Loucy (cell line): Measurements from ENCODE around the gene PRSS57.
A peak's percentile ranks its signal among the peaks of the same experiment; 100 is the strongest.
"Not testable (repeated sequence)": the region's sequence is repeated elsewhere in the genome, so short reads cannot be mapped to it uniquely, and the experiment has no call there.

Experiments used
- H2AFZ ChIP-seq: fragments of 200-600 bp; sonication (generic); 2 replicates; pipeline ENCODE4 v1.6.0; 2016; ENCODE audit warnings: antibody characterized with exemption, mild to moderate bottlenecking, low read length, moderate library complexity
- H3F3A ChIP-seq: fragments of 200-600 bp; 2 replicates; pipeline ENCODE4 v1.6.0; 2016; ENCODE audit warnings: antibody characterized with exemption, low read depth, mild to moderate bottlenecking
- H3K27me3 ChIP-seq: fragments of 200-600 bp; sonication (generic); 2 replicates; pipeline ENCODE4 v1.6.1; 2014; ENCODE audit warnings: low read length, mild to moderate bottlenecking; ENCODE audit not compliant: insufficient read depth, poor library complexity, severe bottlenecking
- H3K36me3 ChIP-seq: fragments of 200-600 bp; sonication (generic); 2 replicates; pipeline ENCODE4 v1.6.1; 2016; ENCODE audit warnings: low read length; ENCODE audit not compliant: insufficient read depth
- H3K4me1 ChIP-seq: fragments of 200-600 bp; sonication (generic); 2 replicates; pipeline ENCODE4 v1.5.1; 2014; ENCODE audit warnings: low read length, mild to moderate bottlenecking; ENCODE audit not compliant: insufficient read depth, poor library complexity, severe bottlenecking
- H3K4me2 ChIP-seq: fragments of 200-600 bp; sonication (generic); 2 replicates; pipeline ENCODE4 v1.6.0; 2014; ENCODE audit warnings: antibody characterized with exemption, low read length, low read depth, mild to moderate bottlenecking; ENCODE audit not compliant: poor library complexity, severe bottlenecking
- H3K4me3 ChIP-seq: fragments of 200-600 bp; sonication (generic); 2 replicates; pipeline ENCODE4 v1.5.1; 2014; ENCODE audit warnings: low read length, mild to moderate bottlenecking, mixed read lengths; ENCODE audit not compliant: poor library complexity, severe bottlenecking
- H3K79me2 ChIP-seq: fragments of 200-600 bp; sonication (generic); 2 replicates; pipeline ENCODE4 v1.6.1; 2014; ENCODE audit warnings: low read length; ENCODE audit not compliant: insufficient read depth
- H3K9ac ChIP-seq: fragments of 200-600 bp; sonication (generic); 2 replicates; pipeline ENCODE4 v1.6.0; 2014; ENCODE audit warnings: mild to moderate bottlenecking, low read depth, low read length, moderate library complexity; ENCODE audit not compliant: poor library complexity, severe bottlenecking
- H3K9me2 ChIP-seq: fragments of 200-600 bp; sonication (generic); replicated peaks from 2 replicates; pipeline ENCODE4 v1.6.1; 2016; ENCODE audit warnings: low read depth, low read length, mixed read lengths
- H3K9me3 ChIP-seq: fragments of 200-600 bp; sonication (generic); 2 replicates; pipeline ENCODE4 v1.6.1; 2014; ENCODE audit warnings: mild to moderate bottlenecking, antibody characterized with exemption, low read length, low read depth; ENCODE audit not compliant: insufficient read depth
- H4K20me1 ChIP-seq: fragments of 200-600 bp; sonication (generic); 2 replicates; pipeline ENCODE4 v1.6.0; 2014; ENCODE audit warnings: antibody characterized with exemption, low read length, mild to moderate bottlenecking; ENCODE audit not compliant: insufficient read depth, poor library complexity, severe bottlenecking
- CTCF ChIP-seq: fragments of 200-600 bp; sonication (generic); conservative IDR thresholded peaks from 2 replicates; pipeline ENCODE4 v1.5.1; 2014; ENCODE audit warnings: mild to moderate bottlenecking, antibody characterized with exemption, low read length
- EZH2phosphoT487 ChIP-seq: fragments of 200-600 bp; IDR thresholded peaks from 2 replicates; pipeline ENCODE4 v1.6.1; 2018; ENCODE audit warnings: antibody characterized with exemption, mild to moderate bottlenecking, moderate library complexity, borderline replicate concordance

Gene PRSS57

DNA sequence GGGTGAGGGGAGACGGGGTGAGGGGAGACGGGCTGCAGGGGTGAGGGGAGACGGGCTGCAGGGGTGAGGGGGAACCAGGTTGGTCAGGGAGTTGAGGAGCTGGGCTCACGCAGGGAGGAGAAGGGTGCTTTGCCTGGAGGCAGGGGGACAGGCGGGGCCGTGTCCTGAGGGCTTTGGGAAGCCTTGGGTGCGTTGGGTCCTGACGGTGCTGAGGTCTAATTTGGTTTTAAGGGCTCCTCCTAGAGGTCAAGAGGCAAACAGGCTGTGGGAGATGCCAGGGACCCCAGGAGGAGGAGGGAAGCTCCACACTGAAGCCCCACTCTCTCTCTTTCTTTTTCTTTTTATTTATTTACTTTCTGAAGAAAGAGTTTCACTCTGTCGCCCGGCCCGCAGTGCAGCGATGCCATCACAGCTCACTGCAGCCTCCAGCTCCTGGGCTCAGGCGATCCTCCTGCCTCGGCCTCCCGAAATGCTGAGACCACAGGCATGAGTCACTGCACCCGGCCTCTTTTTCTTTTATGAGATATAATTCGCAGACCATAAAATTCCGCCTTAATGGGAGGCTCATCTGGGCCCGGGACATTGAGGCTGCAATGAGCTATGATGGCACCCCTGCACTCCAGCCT, 46.4 kb upstream of the PRSS57 start:
- TF ChIP-seq CTCF = peak; percentile 49
- TF ChIP-seq EZH2phosphoT487 = no peak
- Histone ChIP-seq H3K4me2 (no peak overlapping the region), H3K9me3 (no peaks in the 10 kb centered on the region), H3K79me2 (no peaks in the 10 kb centered on the region), H4K20me1 (no peaks in the 10 kb centered on the region), H3K9ac (no peak overlapping the region), H3K4me1 (no peaks in the 10 kb centered on the region), H2AFZ (no peak overlapping the region), H3K4me3 (no peak overlapping the region), H3K9me2 (no peaks in the 10 kb centered on the region), H3K36me3 (no peaks in the 10 kb centered on the region), H3K27me3 (no peaks in the 10 kb centered on the region), H3F3A (no peaks in the 10 kb centered on the region)

- not testable (repeated sequence) for H4K20me1 ChIP-seq, H3K4me3 ChIP-seq, H3K4me2 ChIP-seq, H3F3A ChIP-seq, H3K9ac ChIP-seq, H3K9me3 ChIP-seq, H3K36me3 ChIP-seq, H3K27me3 ChIP-seq, H3K9me2 ChIP-seq, H2AFZ ChIP-seq, H3K79me2 ChIP-seq, H3K4me1 ChIP-seq
Observed at GRCh38 chr19:740816-741505, 45.7 kb upstream of the PRSS57 start.

DNA sequence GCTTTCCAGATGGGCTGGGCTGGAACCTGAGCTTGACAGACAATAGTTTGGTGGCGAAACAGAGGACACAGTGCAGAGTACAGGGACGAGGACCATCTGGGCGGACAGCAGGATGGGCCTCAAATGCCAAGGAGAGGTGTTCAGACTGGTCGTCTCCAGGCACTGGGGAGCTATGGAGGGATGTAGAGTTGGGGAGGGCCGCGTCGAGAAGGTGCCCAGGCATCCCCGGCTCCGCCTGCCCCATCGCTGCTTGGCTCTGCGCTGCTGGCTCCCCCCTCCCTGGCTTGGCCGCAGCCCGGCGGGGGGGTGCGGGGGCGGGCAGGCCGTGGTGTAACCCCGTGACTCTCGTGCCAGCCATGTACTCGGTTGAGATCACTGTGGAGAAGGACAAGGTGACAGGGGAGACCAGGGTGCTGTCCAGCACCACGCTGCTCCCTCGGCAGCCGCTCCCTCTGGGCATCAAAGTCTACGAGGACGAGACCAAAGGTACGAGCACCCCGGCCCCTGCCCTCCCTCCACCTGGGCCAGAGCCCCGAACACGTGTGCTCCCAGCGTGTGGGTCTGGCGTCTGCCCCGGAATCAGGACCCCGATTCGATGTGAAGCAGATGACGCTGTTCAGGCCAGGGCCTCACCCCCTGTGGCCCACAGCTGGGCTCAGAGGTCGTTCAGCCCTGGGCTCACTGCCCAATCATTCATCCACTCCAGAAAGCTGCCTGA, 44.9 kb upstream of the PRSS57 start:
- Histone ChIP-seq H3K9me2 (no peaks in the 10 kb centered on the region), H3K27me3 (no peaks in the 10 kb centered on the region), H3K4me2 (no peak overlapping the region), H3K9ac (no peak overlapping the region), H4K20me1 (no peaks in the 10 kb centered on the region), H2AFZ (no peak overlapping the region), H3K4me1 (no peaks in the 10 kb centered on the region), H3K4me3 (no peak overlapping the region), H3F3A (no peaks in the 10 kb centered on the region), H3K9me3 (no peaks in the 10 kb centered on the region), H3K79me2 (no peaks in the 10 kb centered on the region), H3K36me3 (no peaks in the 10 kb centered on the region)
- TF ChIP-seq EZH2phosphoT487 = no peak
- no peak for TF ChIP-seq CTCF
